K562 (cell line): ENCODE measurements around the gene TNFRSF18.

Source experiments
- ARID2 ChIP-seq: fragments of 450-650 bp; IDR thresholded peaks from 2 replicates; pipeline ENCODE4 v1.6.1; 2017; ENCODE audit warnings: antibody characterized with exemption, mild to moderate bottlenecking
- ATF6 ChIP-seq: sonication (generic); formaldehyde crosslinking; IDR thresholded peaks from 2 replicates; pipeline ENCODE4 v1.4.0; 2020; ENCODE audit warnings: mild to moderate bottlenecking, missing genetic modification reagents
- BRCA1 ChIP-seq, 2 experiments: fragments of 450-650 bp in 1 of 2; sonication (generic) in 1 of 2; formaldehyde crosslinking in 1 of 2; IDR thresholded peaks; 2 replicates each; pipeline versions ENCODE4 v1.5.0 to v1.6.1; 2017 to 2020; ENCODE audit warnings: mild to moderate bottlenecking in 1 of 2, missing genetic modification reagents in 1 of 2
- CTCF ChIP-seq, 3 experiments: IDR thresholded peaks in 2 of 3; conservative IDR thresholded peaks in 1 of 3; 2 replicates each; pipeline ENCODE4 v1.5.1; 2011 to 2012; ENCODE audit warnings: low read length in 3 of 3, mild to moderate bottlenecking in 3 of 3, control low read depth in 2 of 3, improper control_type of control experiment in 1 of 3, inconsistent platforms in 1 of 3, low read depth in 1 of 3, mixed read lengths in 1 of 3, moderate library complexity in 1 of 3; ENCODE audit not compliant: insufficient read depth in 2 of 3
- EZH2 ChIP-seq: IDR thresholded peaks from 2 replicates; pipeline ENCODE4 v1.6.1; 2012; ENCODE audit warnings: low read depth, mild to moderate bottlenecking, inconsistent platforms, low read length, borderline replicate concordance
- NFYB ChIP-seq: IDR thresholded peaks from 2 replicates; pipeline ENCODE4 v1.6.1; 2011; ENCODE audit warnings: mild to moderate bottlenecking, moderate library complexity; ENCODE audit not compliant: insufficient read length; ENCODE audit errors: extremely low read depth
- TOE1 ChIP-seq, 2 experiments: fragments of 450-650 bp in 1 of 2; sonication (generic) in 1 of 2; formaldehyde crosslinking in 1 of 2; IDR thresholded peaks; 2 replicates each; pipeline versions ENCODE4 v1.7.1 to v1.8.0; 2016 to 2022; ENCODE audit warnings: borderline replicate concordance in 2 of 2, mild to moderate bottlenecking in 2 of 2, antibody characterized with exemption in 1 of 2, inconsistent platforms in 1 of 2, low read depth in 1 of 2, missing genetic modification reagents in 1 of 2, moderate library complexity in 1 of 2
- ZKSCAN1 ChIP-seq: fragments of 150-350 bp; IDR thresholded peaks from 2 replicates; pipeline ENCODE4 v1.6.1; 2016; ENCODE audit warnings: low read depth, low read length
- ZNF174 ChIP-seq: fragments of 250-450 bp; sonication (Bioruptor Pico); IDR thresholded peaks from 2 replicates; pipeline ENCODE4 v1.4.0; 2020; ENCODE audit warnings: mild to moderate bottlenecking

GRCh38 chr1:1221887-1222574, 15.6 kb upstream of the TNFRSF18 start:
- TF ChIP-seq ATF6: no peak
- no peak for TF ChIP-seq ZNF174 (CRISPR knock-in tag)
- TF ChIP-seq TOE1 (IDR thresholded peaks at IDR 0.05; ENCODE audit: borderline replicate concordance): no peak
- no peak for TF ChIP-seq TOE1 (CRISPR knock-in tag; IDR thresholded peaks at IDR 0.05; ENCODE audit: borderline replicate concordance, low read depth)
- no peak for TF ChIP-seq NFYB
- no peak for TF ChIP-seq BRCA1 (IDR thresholded peaks at IDR 0.05)
- TF ChIP-seq BRCA1 (CRISPR knock-in tag; IDR thresholded peaks at IDR 0.05): no peak
- TF ChIP-seq CTCF (IDR thresholded peaks at IDR 0.05 in 2 of 3, conservative IDR thresholded peaks at IDR 0.05 in 1 of 3; ENCODE audit: insufficient read depth in 2 of 3, low read depth in 1 of 3, low read length in 3 of 3): no peak
- no peak for TF ChIP-seq EZH2
- no peak for TF ChIP-seq ARID2
- no peak for TF ChIP-seq ZKSCAN1
